Lung (tissue), 12 donors: Measurements from ENCODE around the gene NACA. TPM values are rescaled to one million over a fixed set of nuclear protein-coding genes. Genes with fewer than 3 reads are reported as not detected.
"Not testable (repeated sequence)": the region's sequence is repeated elsewhere in the genome, so short reads cannot be mapped to it uniquely, and the experiment has no call there.

Source experiments
- ATAC-seq: fragments of 200-7000 bp; cut with Tn5 transposase; one replicate; pipeline ENCODE4 v1.9.1; 2020; ENCODE audit warnings: moderate number of reproducible peaks; ENCODE audit not compliant: insufficient read depth, low FRiP score
- DNase-seq, 3 donors: peaks; one replicate each; pipeline ENCODE4 v3.0.0-alpha.2; 2013 to 2017
- H3K27ac ChIP-seq, 2 donors: one replicate each; pipeline ENCODE4 v1.5.1; 2013; ENCODE audit warnings: mild to moderate bottlenecking in 2 of 2, moderate library complexity in 2 of 2, control low read depth in 1 of 2, inconsistent platforms in 1 of 2, low read depth in 1 of 2, low read length in 1 of 2
- H3K27me3 ChIP-seq, 3 donors: one replicate each; pipeline ENCODE4 v1.5.1; 2013; ENCODE audit warnings: low read length in 2 of 3; ENCODE audit not compliant: control insufficient read depth in 3 of 3, insufficient read depth in 3 of 3
- H3K36me3 ChIP-seq, 4 donors: one replicate each; pipeline ENCODE4 v1.5.1; 2013; ENCODE audit warnings: low read length in 4 of 4, mild to moderate bottlenecking in 1 of 4, moderate library complexity in 1 of 4; ENCODE audit not compliant: control insufficient read depth in 4 of 4, insufficient read depth in 4 of 4
- H3K4me1 ChIP-seq, 5 donors: one replicate each; pipeline ENCODE4 v1.5.1; 2013; ENCODE audit warnings: low read length in 5 of 5, mild to moderate bottlenecking in 2 of 5, moderate library complexity in 1 of 5; ENCODE audit not compliant: control insufficient read depth in 5 of 5, insufficient read depth in 5 of 5
- H3K4me3 ChIP-seq: one replicate; pipeline ENCODE4 v1.5.1; 2013; ENCODE audit warnings: mild to moderate bottlenecking, control low read depth, moderate library complexity
- H3K9ac ChIP-seq, 2 donors: one replicate each; pipeline ENCODE4 v1.5.1; 2013; ENCODE audit warnings: low read length in 2 of 2, control low read depth in 1 of 2; ENCODE audit not compliant: insufficient read depth in 1 of 2
- H3K9me3 ChIP-seq, 4 donors: one replicate each; pipeline ENCODE4 v1.5.1; 2013; ENCODE audit warnings: low read length in 3 of 4, mild to moderate bottlenecking in 1 of 4, moderate library complexity in 1 of 4; ENCODE audit not compliant: control insufficient read depth in 4 of 4, insufficient read depth in 3 of 4
- CTCF ChIP-seq: IDR thresholded peaks from 2 replicates; pipeline ENCODE4 v1.5.1; 2012; ENCODE audit warnings: mild to moderate bottlenecking; ENCODE audit errors: control extremely low read depth, extremely low read depth
- WGBS, 2 donors: extraction: QIAGEN DNeasy Blood & Tissue Kit; methylation state at CpG; one replicate each; pipeline ENCODE4 v1.1.7; 2013; 5-methylcytosine and 5-hydroxymethylcytosine counted together
- polyA plus RNA-seq, 2 donors: library from polyadenylated mRNA; stranded (reverse); fragments of 200-250 nt; gene quantifications; one replicate each; pipeline ENCODE4 v1.2.1, GENCODE V29; 2013
- total RNA-seq, 2 donors: library from RNA; depleted of rRNA in 1 of 2; stranded (reverse); fragments of >200 nt in 1 of 2; gene quantifications; one replicate each; pipeline ENCODE4 v1.2.1, GENCODE V29; 2014 to 2021
- donor health status: control.
- donor health status: control.
- donor health status: Bipolar disorder and iron deficiency.
- donor health status: healthy.
- donor health status: DM: yes; HTN: yes; CAD: no.

The NACA gene
- total and polyA plus RNA-seq, 4 donors = 488 to 1,734 (median 1,161) TPM

GRCh38 chr12:56759263-56759908 lies 34.3 kb upstream of the NACA start:
- no peak overlapping the region for H3K9ac ChIP-seq
- WGBS, 2 donors = 61 to 79% methylated on average over 6 of the region's 6 CpGs
- no peaks in the 10 kb centered on the region for H3K36me3 ChIP-seq
- DNase-seq (no peak), ATAC-seq (no peak)
- peaks cover 0 to 3% (median 0%) of the 10 kb centered on the region in 4 donors for H3K9me3 ChIP-seq
- no peaks in the 10 kb centered on the region for H3K4me1 ChIP-seq
- no peak overlapping the region for H3K4me3 ChIP-seq
- no peak for TF ChIP-seq CTCF
- H3K27ac ChIP-seq = no peak overlapping the region
- no peaks in the 10 kb centered on the region for H3K27me3 ChIP-seq

GRCh38 chr12:56758728-56759262 lies 33.7 kb upstream of the NACA start:
- H3K36me3 ChIP-seq = no peaks in the 10 kb centered on the region
- no peak overlapping the region for H3K27ac ChIP-seq
- H3K9me3 ChIP-seq = peaks cover 0 to 3% (median 0%) of the 10 kb centered on the region in 4 donors
- DNase-seq (no peak), ATAC-seq (no peak)
- TF ChIP-seq CTCF = no peak
- H3K4me1 ChIP-seq = no peaks in the 10 kb centered on the region
- H3K27me3 ChIP-seq = no peaks in the 10 kb centered on the region
- H3K9ac ChIP-seq = no peak overlapping the region
- WGBS, 2 donors = 77 to 94% methylated on average over 3 of the region's 3 CpGs
- H3K4me3 ChIP-seq = no peak overlapping the region

GRCh38 chr12:56757971-56758370 lies 32.9 kb upstream of the NACA start:
- H3K4me1 ChIP-seq, H3K36me3 ChIP-seq, H3K27me3 ChIP-seq, ATAC-seq, H3K4me3 ChIP-seq, H3K9me3 ChIP-seq, H3K9ac ChIP-seq, DNase-seq, H3K27ac ChIP-seq: not testable (repeated sequence)
- 96 to 100% methylated on average over 1 of the region's 1 CpG for WGBS, 2 donors

- H3K9me3 ChIP-seq = peaks cover 0 to 3% (median 0%) of the 10 kb centered on the region in 4 donors
- peaks cover 0 to 10% (median 0%) of the 10 kb centered on the region in 5 donors for H3K4me1 ChIP-seq
- 96 to 100% methylated on average over 1 of the region's 1 CpG for WGBS, 2 donors
- H3K9ac ChIP-seq = no peak overlapping the region
- TF ChIP-seq CTCF = no peak
- no peak overlapping the region for H3K4me3 ChIP-seq
- no peak overlapping the region for H3K27ac ChIP-seq
- DNase-seq = no peak
- no peaks in the 10 kb centered on the region for H3K27me3 ChIP-seq
- no peak for ATAC-seq
- H3K36me3 ChIP-seq = no peaks in the 10 kb centered on the region
Observed at GRCh38 chr12:56753566-56753965, 28.5 kb upstream of the NACA start.
